Measurements from ENCODE around the gene WWC2.

- TF ChIP-seq EZH2phosphoT487 (IDR thresholded peaks at IDR 0.05; ENCODE audit: insufficient read depth, low read depth) (no peak), EZH2 (IDR thresholded peaks at IDR 0.05; ENCODE audit: insufficient read depth, poor library complexity, severe bottlenecking) (no peak)
These were observed 163.7 kb downstream of the WWC2 start for GRCh38 chr4:183262776-183263100.
